OCI-LY1 (cell line): ENCODE data around the gene TRMT61A.

Experiments used
- EZH2 ChIP-seq: fragments of 200-600 bp; sonication (generic), shearing (Covaris generic); IDR thresholded peaks from 2 replicates; pipeline ENCODE4 v1.8.0; 2017; ENCODE audit warnings: borderline replicate concordance, mixed run types, mild to moderate bottlenecking, antibody characterized with exemption, low read length, moderate library complexity, mixed read lengths
- TF ChIP-seq, protein P1 (sequence below): fragments of 200-600 bp; sonication (generic), shearing (Covaris generic); IDR thresholded peaks from 2 replicates; pipeline ENCODE4 v1.5.1; 2017; ENCODE audit warnings: mild to moderate bottlenecking, antibody characterized with exemption, low read length, moderate library complexity, mixed read lengths

DNA sequence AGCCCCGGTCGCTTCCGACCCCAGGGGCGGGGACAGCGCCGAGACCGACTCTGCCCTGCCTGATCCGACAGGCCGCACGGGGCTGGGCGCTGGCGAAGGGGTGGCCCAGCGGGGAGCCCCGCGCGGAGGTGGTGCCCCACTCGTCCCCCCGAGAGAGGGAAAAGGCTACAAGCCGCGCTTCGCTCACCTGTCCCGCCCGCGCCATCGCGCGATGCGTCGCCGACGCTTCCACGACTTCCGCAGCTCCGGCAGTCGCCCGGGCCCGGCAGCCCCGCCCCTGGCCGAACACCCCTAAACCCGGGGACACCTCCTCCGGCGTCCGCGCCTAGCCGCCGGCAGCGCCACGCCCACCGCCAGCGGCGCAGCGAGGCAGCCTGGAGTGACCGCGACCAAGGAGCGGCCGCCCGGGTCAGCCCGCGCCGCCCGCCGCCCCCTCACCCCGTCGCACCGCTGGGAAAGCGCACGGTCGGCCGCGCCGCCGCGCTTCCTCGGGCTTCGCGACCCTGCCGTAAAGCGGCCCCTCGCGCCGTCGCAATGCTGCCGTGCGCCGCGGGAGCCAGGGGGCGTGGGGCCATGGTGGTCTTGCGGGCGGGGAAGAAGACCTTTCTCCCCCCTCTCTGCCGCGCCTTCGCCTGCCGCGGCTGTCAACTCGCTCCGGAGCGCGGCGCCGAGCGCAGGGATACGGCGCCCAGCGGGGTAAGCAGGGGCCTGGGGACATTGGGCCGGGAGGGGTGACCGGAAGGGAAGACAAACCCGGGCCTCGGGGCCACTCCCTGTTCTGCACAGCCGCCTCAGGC lies 33.6 kb downstream of the TRMT61A start, which contains the start of the genes BAG5 and COA8:
- TF ChIP-seq, protein P1, sequence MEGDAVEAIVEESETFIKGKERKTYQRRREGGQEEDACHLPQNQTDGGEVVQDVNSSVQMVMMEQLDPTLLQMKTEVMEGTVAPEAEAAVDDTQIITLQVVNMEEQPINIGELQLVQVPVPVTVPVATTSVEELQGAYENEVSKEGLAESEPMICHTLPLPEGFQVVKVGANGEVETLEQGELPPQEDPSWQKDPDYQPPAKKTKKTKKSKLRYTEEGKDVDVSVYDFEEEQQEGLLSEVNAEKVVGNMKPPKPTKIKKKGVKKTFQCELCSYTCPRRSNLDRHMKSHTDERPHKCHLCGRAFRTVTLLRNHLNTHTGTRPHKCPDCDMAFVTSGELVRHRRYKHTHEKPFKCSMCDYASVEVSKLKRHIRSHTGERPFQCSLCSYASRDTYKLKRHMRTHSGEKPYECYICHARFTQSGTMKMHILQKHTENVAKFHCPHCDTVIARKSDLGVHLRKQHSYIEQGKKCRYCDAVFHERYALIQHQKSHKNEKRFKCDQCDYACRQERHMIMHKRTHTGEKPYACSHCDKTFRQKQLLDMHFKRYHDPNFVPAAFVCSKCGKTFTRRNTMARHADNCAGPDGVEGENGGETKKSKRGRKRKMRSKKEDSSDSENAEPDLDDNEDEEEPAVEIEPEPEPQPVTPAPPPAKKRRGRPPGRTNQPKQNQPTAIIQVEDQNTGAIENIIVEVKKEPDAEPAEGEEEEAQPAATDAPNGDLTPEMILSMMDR, result no peak
- TF ChIP-seq EZH2, result no peak
